Mesendoderm (in vitro differentiated cells): ENCODE measurements around the gene MCFD2.

Source experiments
- DNase-seq: peaks from one replicate; pipeline ENCODE4 v3.0.0; 2013
- H2AK5ac ChIP-seq: 2 replicates; pipeline ENCODE4 v1.6.1; 2013; ENCODE audit warnings: low read length, inconsistent platforms
- H2BK120ac ChIP-seq: 2 replicates; pipeline ENCODE4 v1.6.1; 2013; ENCODE audit warnings: low read depth, mild to moderate bottlenecking, low read length, moderate library complexity, mixed read lengths
- H2BK15ac ChIP-seq: replicated peaks from 2 replicates; pipeline ENCODE4 v1.6.1; 2013; ENCODE audit warnings: low read depth, mild to moderate bottlenecking, moderate library complexity
- H2BK5ac ChIP-seq: 2 replicates; pipeline ENCODE4 v1.6.1; 2013; ENCODE audit warnings: low read length, inconsistent platforms
- H3K18ac ChIP-seq: 2 replicates; pipeline ENCODE4 v1.6.1; 2013; ENCODE audit warnings: mild to moderate bottlenecking, low read length, mixed read lengths
- H3K23ac ChIP-seq: one replicate; pipeline ENCODE4 v1.6.1; 2013; ENCODE audit warnings: low read length
- H3K27ac ChIP-seq: 2 replicates; pipeline ENCODE4 v1.5.1; 2013; ENCODE audit warnings: low read depth, mild to moderate bottlenecking, inconsistent platforms, low read length, moderate library complexity
- H3K27me3 ChIP-seq: 2 replicates; pipeline ENCODE4 v1.6.1; 2013; ENCODE audit warnings: low read length, control low read depth, mild to moderate bottlenecking, inconsistent platforms; ENCODE audit not compliant: insufficient read depth, poor library complexity
- H3K36me3 ChIP-seq: 2 replicates; pipeline ENCODE4 v1.6.1; 2013; ENCODE audit warnings: low read length, inconsistent platforms; ENCODE audit not compliant: control insufficient read depth, insufficient read depth
- H3K4ac ChIP-seq: one replicate; pipeline ENCODE4 v1.6.1; 2013; ENCODE audit warnings: low read depth, mild to moderate bottlenecking, low read length, moderate library complexity
- H3K4me1 ChIP-seq: 2 replicates; pipeline ENCODE4 v1.6.1; 2013; ENCODE audit warnings: low read depth, low read length, inconsistent platforms; ENCODE audit not compliant: control insufficient read depth
- H3K4me2 ChIP-seq: 2 replicates; pipeline ENCODE4 v1.6.1; 2013; ENCODE audit warnings: low read length
- H3K4me3 ChIP-seq: 2 replicates; pipeline ENCODE4 v1.5.1; 2013; ENCODE audit warnings: mild to moderate bottlenecking, low read length
- H3K56ac ChIP-seq: one replicate; pipeline ENCODE4 v1.6.1; 2013; ENCODE audit warnings: low read length
- H3K79me1 ChIP-seq: 2 replicates; pipeline ENCODE4 v1.6.1; 2013; ENCODE audit warnings: low read length, inconsistent platforms
- H3K79me2 ChIP-seq: 2 replicates; pipeline ENCODE4 v1.6.1; 2013; ENCODE audit warnings: mild to moderate bottlenecking, low read length; ENCODE audit not compliant: control insufficient read depth, insufficient read depth
- H3K9ac ChIP-seq: 2 replicates; pipeline ENCODE4 v1.6.1; 2013; ENCODE audit warnings: low read length, inconsistent platforms
- H4K5ac ChIP-seq: one replicate; pipeline ENCODE4 v1.6.1; 2013; ENCODE audit warnings: low read length
- H4K8ac ChIP-seq: one replicate; pipeline ENCODE4 v1.6.1; 2013; ENCODE audit warnings: low read depth, mild to moderate bottlenecking, control low read depth, low read length, moderate library complexity
- WGBS: extraction: QIAGEN DNeasy Blood & Tissue Kit; methylation state at CpG from one replicate; pipeline ENCODE4 v1.1.7; 2013; ENCODE audit warnings: low lambda C conversion rate, missing lambda C conversion rate; ENCODE audit not compliant: insufficient coverage; ENCODE audit errors: extremely low coverage; 5-methylcytosine and 5-hydroxymethylcytosine counted together

Gene MCFD2

GRCh38 chr2:46873604-46874068 lies 42.0 kb downstream of the MCFD2 start:
- Histone ChIP-seq H2AK5ac (no peak overlapping the region), H3K4me1 (no peaks in the 10 kb centered on the region), H3K27me3 (no peaks in the 10 kb centered on the region), H3K23ac (no peak overlapping the region), H3K4me3 (no peak overlapping the region), H3K36me3 (no peaks in the 10 kb centered on the region), H3K56ac (no peak overlapping the region), H3K4ac (no peak overlapping the region), H3K79me2 (no peaks in the 10 kb centered on the region), H3K4me2 (no peak overlapping the region), H4K5ac (no peak overlapping the region), H3K79me1 (no peaks in the 10 kb centered on the region), H3K18ac (no peak overlapping the region), H4K8ac (no peak overlapping the region), H2BK15ac (no peak overlapping the region), H3K27ac (no peak overlapping the region), H2BK120ac (no peak overlapping the region), H2BK5ac (no peak overlapping the region), H3K9ac (no peak overlapping the region)
- WGBS = no CpG with 5 or more reads among the region's 5 CpGs
- DNase-seq = peak; percentile 91

GRCh38 chr2:46872902-46873603 lies 42.6 kb downstream of the MCFD2 start:
- no peak overlapping the region for H3K23ac ChIP-seq
- H4K5ac ChIP-seq = no peak overlapping the region
- H3K27me3 ChIP-seq = no peaks in the 10 kb centered on the region
- no peak overlapping the region for H2BK120ac ChIP-seq
- H3K4me1 ChIP-seq = no peaks in the 10 kb centered on the region
- WGBS = no CpG with 5 or more reads among the region's 4 CpGs
- H2AK5ac ChIP-seq = no peak overlapping the region
- H2BK15ac ChIP-seq = no peak overlapping the region
- no peaks in the 10 kb centered on the region for H3K79me1 ChIP-seq
- no peak overlapping the region for H3K4me3 ChIP-seq
- no peak overlapping the region for H3K18ac ChIP-seq
- H3K4me2 ChIP-seq = no peak overlapping the region
- DNase-seq = no peak
- no peak overlapping the region for H3K9ac ChIP-seq
- H2BK5ac ChIP-seq = no peak overlapping the region
- H3K27ac ChIP-seq = no peak overlapping the region
- no peaks in the 10 kb centered on the region for H3K79me2 ChIP-seq
- no peak overlapping the region for H4K8ac ChIP-seq
- no peak overlapping the region for H3K4ac ChIP-seq
- H3K36me3 ChIP-seq = no peaks in the 10 kb centered on the region
- no peak overlapping the region for H3K56ac ChIP-seq

GRCh38 chr2:46871976-46872381 lies 43.6 kb downstream of the MCFD2 start:
- Histone ChIP-seq H3K79me1 (no peaks in the 10 kb centered on the region), H3K27ac (no peak overlapping the region), H2BK5ac (no peak overlapping the region), H3K27me3 (no peaks in the 10 kb centered on the region), H3K4me3 (no peak overlapping the region), H4K8ac (no peak overlapping the region), H3K18ac (no peak overlapping the region), H3K36me3 (no peaks in the 10 kb centered on the region), H3K23ac (no peak overlapping the region), H2BK15ac (no peak overlapping the region), H3K79me2 (no peaks in the 10 kb centered on the region), H3K9ac (no peak overlapping the region), H2BK120ac (no peak overlapping the region), H3K4me1 (no peaks in the 10 kb centered on the region), H3K4ac (no peak overlapping the region), H3K56ac (no peak overlapping the region), H2AK5ac (no peak overlapping the region), H3K4me2 (no peak overlapping the region), H4K5ac (no peak overlapping the region)
- DNase-seq = no peak
- no CpG with 5 or more reads among the region's 6 CpGs for WGBS

GRCh38 chr2:46870051-46870839 lies 45.4 kb downstream of the MCFD2 start:
- Histone ChIP-seq H3K4me1 (no peaks in the 10 kb centered on the region), H4K5ac (no peak overlapping the region), H3K23ac (no peak overlapping the region), H3K79me1 (no peaks in the 10 kb centered on the region), H3K27me3 (no peaks in the 10 kb centered on the region), H2AK5ac (no peak overlapping the region), H2BK5ac (no peak overlapping the region), H4K8ac (no peak overlapping the region), H3K79me2 (no peaks in the 10 kb centered on the region), H3K4me3 (no peak overlapping the region), H3K27ac (no peak overlapping the region), H2BK15ac (no peak overlapping the region), H2BK120ac (no peak overlapping the region), H3K4ac (no peak overlapping the region), H3K18ac (no peak overlapping the region), H3K56ac (no peak overlapping the region), H3K4me2 (no peak overlapping the region), H3K9ac (no peak overlapping the region), H3K36me3 (no peaks in the 10 kb centered on the region)
- DNase-seq = no peak
- no CpG with 5 or more reads among the region's 8 CpGs for WGBS

GRCh38 chr2:46869621-46870020 lies 46.0 kb downstream of the MCFD2 start:
- no peaks in the 10 kb centered on the region for H3K36me3 ChIP-seq
- no peak overlapping the region for H4K5ac ChIP-seq
- no peaks in the 10 kb centered on the region for H3K79me1 ChIP-seq
- H2AK5ac ChIP-seq = no peak overlapping the region
- H3K56ac ChIP-seq = no peak overlapping the region
- H3K4me1 ChIP-seq = no peaks in the 10 kb centered on the region
- no peak overlapping the region for H4K8ac ChIP-seq
- no peak overlapping the region for H3K9ac ChIP-seq
- H2BK5ac ChIP-seq = no peak overlapping the region
- H2BK15ac ChIP-seq = no peak overlapping the region
- no peak overlapping the region for H3K4me3 ChIP-seq
- no peak overlapping the region for H3K4ac ChIP-seq
- H2BK120ac ChIP-seq = no peak overlapping the region
- H3K79me2 ChIP-seq = no peaks in the 10 kb centered on the region
- H3K23ac ChIP-seq = no peak overlapping the region
- DNase-seq = no peak
- H3K4me2 ChIP-seq = no peak overlapping the region
- no CpG with 5 or more reads among the region's 3 CpGs for WGBS
- no peak overlapping the region for H3K18ac ChIP-seq
- no peaks in the 10 kb centered on the region for H3K27me3 ChIP-seq
- H3K27ac ChIP-seq = no peak overlapping the region
